ENCODE measurements around the gene CALHM3.
"Not testable (repeated sequence)": the region's sequence is repeated elsewhere in the genome, so short reads cannot be mapped to it uniquely, and the experiment has no call there.

Gene CALHM3

GRCh38 chr10:103512591-103513379, 33.7 kb upstream of the CALHM3 start:
- FAIRE-seq (no peak), DNase-seq (ENCODE audit: insufficient read length, low spot score) (no peak)
- TF ChIP-seq PAX5 (IDR thresholded peaks at IDR 0.05; ENCODE audit: insufficient read depth, low read length, severe bottlenecking) (no peak), POLR2AphosphoS5 (IDR thresholded peaks at IDR 0.05; ENCODE audit: low read depth, low read length) (no peak), TAF1 (IDR thresholded peaks at IDR 0.05; ENCODE audit: low read depth, low read length) (no peak), POU2F2 (IDR thresholded peaks at IDR 0.05; ENCODE audit: low read depth, low read length) (no peak), SPI1 (IDR thresholded peaks at IDR 0.05; ENCODE audit: low read depth, low read length) (no peak), POLR2A (IDR thresholded peaks at IDR 0.05; ENCODE audit: low read depth, low read length) (no peak)

- TF ChIP-seq POLR2AphosphoS5 (IDR thresholded peaks at IDR 0.05; ENCODE audit: low read depth, low read length) (no peak), POU2F2 (IDR thresholded peaks at IDR 0.05; ENCODE audit: low read depth, low read length) (no peak), POLR2A (IDR thresholded peaks at IDR 0.05; ENCODE audit: low read depth, low read length) (no peak), PAX5 (IDR thresholded peaks at IDR 0.05; ENCODE audit: insufficient read depth, low read length, severe bottlenecking) (no peak), SPI1 (IDR thresholded peaks at IDR 0.05; ENCODE audit: low read depth, low read length) (no peak), TAF1 (IDR thresholded peaks at IDR 0.05; ENCODE audit: low read depth, low read length) (no peak)
- no peak for FAIRE-seq
These were observed 33.1 kb upstream of the CALHM3 start for GRCh38 chr10:103512166-103512565.

DNA sequence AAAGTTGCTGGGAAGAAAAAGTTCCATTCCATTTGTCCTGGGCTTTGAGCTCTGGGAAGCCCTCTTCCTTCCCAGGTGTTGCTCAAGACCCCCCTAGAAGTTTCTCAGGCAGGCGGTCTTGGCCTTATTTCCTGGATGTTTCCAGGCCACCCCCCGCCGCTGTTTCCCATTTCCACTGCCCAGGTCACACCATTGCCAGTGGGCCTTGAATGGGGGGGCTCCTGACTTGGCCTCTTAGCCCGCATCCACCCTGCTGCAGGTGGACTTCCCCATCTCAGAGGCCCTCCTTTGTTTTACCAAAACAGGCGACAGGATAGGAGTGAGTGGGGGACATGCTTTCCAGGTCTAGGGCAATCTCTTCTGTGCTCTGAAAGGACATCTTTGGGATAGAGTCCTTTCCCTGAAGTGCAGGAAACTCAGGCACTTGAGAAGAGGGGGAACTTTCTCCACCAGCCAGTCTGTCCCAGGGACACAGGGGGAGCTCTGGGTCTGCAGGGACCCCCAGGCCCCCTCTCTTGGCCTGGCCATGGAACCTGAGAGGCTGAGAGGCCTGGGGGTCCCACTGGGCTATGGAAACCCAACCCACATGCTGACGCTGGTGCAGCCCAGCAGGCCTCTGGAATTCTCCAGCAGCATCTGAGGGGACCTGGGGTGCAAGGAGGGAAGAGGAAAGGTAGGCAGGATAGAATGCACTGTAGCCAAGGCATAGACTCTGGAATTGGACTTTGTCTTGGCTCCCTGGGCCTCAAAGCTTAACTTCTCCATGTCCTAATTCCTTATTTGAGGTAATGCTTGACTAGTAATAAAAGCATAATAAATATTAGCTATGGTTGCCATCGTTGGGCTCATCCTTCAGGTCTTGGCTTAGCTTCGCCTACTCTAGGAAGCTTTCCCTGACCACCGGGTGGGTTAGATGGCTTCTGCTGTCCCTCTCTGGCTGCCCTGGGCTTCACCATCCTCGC, 32.0 kb upstream of the CALHM3 start:
- TF ChIP-seq TAF1 (IDR thresholded peaks at IDR 0.05; ENCODE audit: low read depth, low read length) = no peak
- TF ChIP-seq POLR2A (IDR thresholded peaks at IDR 0.05; ENCODE audit: low read depth, low read length) = no peak
- TF ChIP-seq POLR2AphosphoS5 (IDR thresholded peaks at IDR 0.05; ENCODE audit: low read depth, low read length) = no peak
- no peak for TF ChIP-seq SPI1 (IDR thresholded peaks at IDR 0.05; ENCODE audit: low read depth, low read length)
- TF ChIP-seq POU2F2 (IDR thresholded peaks at IDR 0.05; ENCODE audit: low read depth, low read length) = no peak
- TF ChIP-seq PAX5 (IDR thresholded peaks at IDR 0.05; ENCODE audit: insufficient read depth, low read length, severe bottlenecking) = no peak
- no peak for FAIRE-seq
- DNase-seq (ENCODE audit: insufficient read length, low spot score) = no peak

More at GRCh38 chr10:103512166-103512565, 33.1 kb upstream of the CALHM3 start:
- no peak for DNase-seq (ENCODE audit: insufficient read length, low spot score)

DNA sequence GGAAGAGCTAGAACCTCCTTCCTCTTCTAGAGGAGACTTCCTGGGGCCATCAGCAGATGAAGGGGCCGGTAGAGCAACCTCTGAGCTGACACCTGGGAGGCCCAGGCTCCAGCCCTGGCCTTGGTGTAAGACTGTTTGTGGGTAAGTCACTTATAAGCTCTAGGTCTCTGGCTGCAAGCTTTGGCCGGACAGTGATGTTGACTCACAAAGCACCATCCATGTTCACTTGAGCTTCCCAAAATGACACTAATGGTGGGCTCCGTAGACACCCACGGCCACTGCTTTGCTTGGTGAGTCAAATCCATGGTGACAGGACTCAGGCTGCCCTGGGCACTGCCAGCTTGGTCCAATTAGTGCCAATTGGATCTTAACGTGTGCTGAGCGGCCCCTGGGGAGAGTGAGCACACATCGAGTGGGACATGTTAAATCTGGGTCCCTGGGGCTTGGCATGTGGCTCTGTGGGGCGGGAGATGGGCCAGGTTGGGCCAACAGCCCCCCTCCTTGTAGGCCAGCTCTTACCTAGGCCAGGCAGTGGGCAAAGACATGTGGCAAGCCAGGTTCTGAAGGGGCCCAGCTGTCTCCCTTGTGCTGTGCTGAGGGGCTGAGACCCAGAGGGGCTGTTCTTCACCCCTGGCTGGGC, 31.1 kb upstream of the CALHM3 start:
- FAIRE-seq (no peak), DNase-seq (ENCODE audit: insufficient read length, low spot score) (no peak)
- TF ChIP-seq SPI1 (IDR thresholded peaks at IDR 0.05; ENCODE audit: low read depth, low read length) (no peak), TAF1 (IDR thresholded peaks at IDR 0.05; ENCODE audit: low read depth, low read length) (no peak), POLR2AphosphoS5 (IDR thresholded peaks at IDR 0.05; ENCODE audit: low read depth, low read length) (no peak), PAX5 (IDR thresholded peaks at IDR 0.05; ENCODE audit: insufficient read depth, low read length, severe bottlenecking) (no peak), POLR2A (IDR thresholded peaks at IDR 0.05; ENCODE audit: low read depth, low read length) (no peak), POU2F2 (IDR thresholded peaks at IDR 0.05; ENCODE audit: low read depth, low read length) (no peak)

DNA sequence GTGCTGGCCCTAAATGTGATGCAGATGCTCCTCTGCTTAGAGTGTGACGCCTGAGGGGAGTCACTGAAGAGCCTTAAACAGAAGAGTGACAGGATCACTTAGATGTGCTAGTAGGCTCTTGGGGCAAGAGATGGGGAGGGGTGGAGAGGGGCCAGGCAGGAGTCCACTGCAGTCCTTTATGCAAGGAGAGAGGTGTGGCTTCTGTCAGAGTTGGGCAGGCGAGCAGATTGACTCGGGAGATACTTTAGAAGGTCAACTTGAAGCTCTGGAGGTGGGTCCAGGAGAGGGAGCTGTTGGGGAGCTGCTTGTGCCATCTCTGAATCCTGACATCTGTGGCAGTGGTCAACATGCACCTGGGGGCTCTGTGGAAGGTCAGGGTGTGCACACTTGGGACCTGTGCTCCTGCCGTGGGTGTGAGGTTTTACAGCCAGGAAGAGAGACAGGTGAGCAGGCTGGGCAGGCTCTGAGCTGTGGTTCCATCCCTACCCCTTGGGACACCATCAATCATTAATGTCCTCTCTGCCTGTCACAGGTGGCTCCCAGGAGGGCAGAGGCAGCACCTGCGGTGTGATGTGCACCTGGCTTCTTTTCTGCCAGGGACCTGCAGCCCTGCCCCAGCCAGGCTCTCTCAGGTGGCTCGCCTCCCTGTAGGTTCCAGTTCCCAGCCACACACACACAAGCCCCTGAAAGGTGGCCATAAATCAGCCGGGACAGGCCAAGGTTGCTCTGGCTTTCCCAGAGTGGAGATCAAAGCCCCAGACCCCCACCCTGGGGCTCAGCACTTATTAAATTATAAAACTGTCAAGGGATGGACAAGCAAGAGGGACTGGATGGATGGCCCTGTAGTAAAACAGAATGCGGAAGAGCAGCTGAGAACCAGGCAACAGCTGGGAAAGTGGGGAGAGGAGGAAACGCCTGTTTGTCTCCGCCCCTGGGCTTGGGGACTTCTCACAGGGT, 28.5 kb upstream of the CALHM3 start:
- no peak for FAIRE-seq
- no peak for TF ChIP-seq SPI1 (IDR thresholded peaks at IDR 0.05; ENCODE audit: low read depth, low read length)
- no peak for TF ChIP-seq POLR2AphosphoS5 (IDR thresholded peaks at IDR 0.05; ENCODE audit: low read depth, low read length)
- TF ChIP-seq PAX5 (IDR thresholded peaks at IDR 0.05; ENCODE audit: insufficient read depth, low read length, severe bottlenecking) = no peak
- TF ChIP-seq TAF1 (IDR thresholded peaks at IDR 0.05; ENCODE audit: low read depth, low read length) = no peak
- no peak for TF ChIP-seq POLR2A (IDR thresholded peaks at IDR 0.05; ENCODE audit: low read depth, low read length)
- no peak for TF ChIP-seq POU2F2 (IDR thresholded peaks at IDR 0.05; ENCODE audit: low read depth, low read length)
- DNase-seq (ENCODE audit: insufficient read length, low spot score) = no peak

DNA sequence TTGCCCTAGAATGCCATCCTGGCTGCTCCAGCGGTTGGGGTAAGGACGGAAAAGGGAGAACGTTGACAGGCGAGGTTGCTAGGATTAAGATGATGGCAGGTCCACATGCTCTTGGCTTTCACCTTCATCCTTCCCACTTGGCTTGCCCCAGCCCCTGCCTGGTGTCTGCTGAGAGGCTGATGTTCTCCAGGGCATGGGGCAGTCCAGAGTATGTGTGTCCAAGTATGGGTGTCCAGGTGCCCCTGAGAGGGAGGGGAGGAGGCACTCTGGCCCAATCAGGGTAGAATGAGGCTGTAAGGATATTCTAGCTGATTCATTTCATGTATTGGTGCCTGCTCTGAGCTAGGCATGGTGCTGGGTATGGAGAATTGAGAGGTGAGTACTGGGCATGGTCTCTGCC, 27.0 kb upstream of the CALHM3 start:
- FAIRE-seq (no peak), DNase-seq (ENCODE audit: insufficient read length, low spot score) (no peak)
- TF ChIP-seq PAX5 (IDR thresholded peaks at IDR 0.05; ENCODE audit: insufficient read depth, low read length, severe bottlenecking) (no peak), POLR2AphosphoS5 (IDR thresholded peaks at IDR 0.05; ENCODE audit: low read depth, low read length) (no peak), TAF1 (IDR thresholded peaks at IDR 0.05; ENCODE audit: low read depth, low read length) (no peak), POLR2A (IDR thresholded peaks at IDR 0.05; ENCODE audit: low read depth, low read length) (no peak), SPI1 (IDR thresholded peaks at IDR 0.05; ENCODE audit: low read depth, low read length) (no peak), POU2F2 (IDR thresholded peaks at IDR 0.05; ENCODE audit: low read depth, low read length) (no peak)

GRCh38 chr10:103504181-103504783, 25.2 kb upstream of the CALHM3 start:
- no peak for TF ChIP-seq POU2F2 (IDR thresholded peaks at IDR 0.05; ENCODE audit: low read depth, low read length)
- DNase-seq (ENCODE audit: insufficient read length, low spot score) = no peak

DNA sequence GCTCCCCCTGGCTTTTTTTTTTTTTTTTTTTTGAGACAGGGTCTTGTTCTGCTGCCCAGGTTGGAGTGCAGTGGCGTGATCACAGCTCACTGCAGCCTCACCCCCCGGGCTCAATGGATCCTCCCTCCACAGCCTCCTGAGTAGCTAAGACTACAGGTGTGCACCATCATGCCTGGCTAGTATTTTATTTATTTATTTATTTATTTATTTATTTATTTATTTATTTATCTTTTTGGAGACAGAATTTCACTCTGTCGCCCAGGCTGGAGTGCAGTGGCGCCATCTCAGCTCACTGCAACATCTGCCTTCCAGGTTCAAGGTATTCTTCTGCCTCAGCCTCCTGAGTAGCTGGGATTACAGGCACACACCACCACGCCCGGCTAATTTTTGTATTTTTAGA, 24.7 kb upstream of the CALHM3 start:
- not testable (repeated sequence) for DNase-seq (ENCODE audit: insufficient read length, low spot score); FAIRE-seq

More at GRCh38 chr10:103504181-103504783, 25.2 kb upstream of the CALHM3 start:
- no peak for FAIRE-seq

All from GM12891 (cell line).